GM12875 (cell line): Measurements from ENCODE around the gene CCL14.
"Not testable (repeated sequence)": the region's sequence is repeated elsewhere in the genome, so short reads cannot be mapped to it uniquely, and the experiment has no call there.

Source experiments
- H3K4me3 ChIP-seq: one replicate; pipeline ENCODE4 v1.5.1; 2011; ENCODE audit warnings: low read depth, low read length, control low read depth
- CTCF ChIP-seq: IDR thresholded peaks from 2 replicates; pipeline ENCODE4 v1.5.1; 2011; ENCODE audit warnings: low read depth, mild to moderate bottlenecking, control low read depth, inconsistent platforms, low read length, moderate library complexity, borderline replicate concordance; ENCODE audit not compliant: insufficient read depth

The CCL14 gene

GRCh38 chr17:36017799-36018198, 31.3 kb upstream of the CCL14 start, which contains the start of gene CCL23:
Gene CCL23, minus strand, starts transcription at chr17:36017972. Its CDS starts 75 bp downstream, at chr17:36017897.
- no peak within 1 kb of the TSS for H3K4me3 ChIP-seq
- no peak for TF ChIP-seq CTCF

GRCh38 chr17:36016555-36016954, 30.0 kb upstream of the CCL14 start:
- H3K4me3 ChIP-seq, result no peak overlapping the region
- TF ChIP-seq CTCF, result no peak

- H3K4me3 ChIP-seq, result not testable (repeated sequence)
These were observed 29.4 kb upstream of the CCL14 start for GRCh38 chr17:36015895-36016294.

- no peak for TF ChIP-seq CTCF
- no peak overlapping the region for H3K4me3 ChIP-seq
These were observed 28.4 kb upstream of the CCL14 start for GRCh38 chr17:36014946-36015345.

GRCh38 chr17:36011201-36011600, 24.7 kb upstream of the CCL14 start:
- H3K4me3 ChIP-seq, result no peak overlapping the region
- no peak for TF ChIP-seq CTCF

- H3K4me3 ChIP-seq, result no peak overlapping the region
- peak; percentile 53 for TF ChIP-seq CTCF
These were observed 22.6 kb upstream of the CCL14 start for GRCh38 chr17:36008998-36009665.

GRCh38 chr17:36004594-36005108, 18.1 kb upstream of the CCL14 start:
- H3K4me3 ChIP-seq, result no peak overlapping the region
- TF ChIP-seq CTCF, result no peak
